Measurements from ENCODE around the gene PLCB4. TPM values are rescaled to one million over a fixed set of nuclear protein-coding genes. Genes with fewer than 3 reads are reported as not detected.
A peak's percentile ranks its signal among the peaks of the same experiment; 100 is the strongest.

The PLCB4 gene
- total RNA-seq, 1 experiment from 2014 or later: 10.1 TPM

GRCh38 chr20:9068233-9068801, 570 bp upstream of the PLCB4 start:
- Histone ChIP-seq H3K23ac (ENCODE audit: insufficient read length, low read depth, low read length) (no peak overlapping the region), H3K4me1 (ENCODE audit: insufficient read depth, low read length) (peaks cover 5% of the 10 kb centered on the region; the same call in 1 of the 2 replicates), H4K8ac (replicated peaks; ENCODE audit: insufficient read length, low read depth, low read length) (no peak overlapping the region), H3K27ac (ENCODE audit: insufficient read length, low read depth, low read length) (no peak overlapping the region), H3K23me2 (ENCODE audit: insufficient read length, low read depth, low read length, poor library complexity, severe bottlenecking) (peaks cover 14% of the 10 kb centered on the region), H2AFZ (ENCODE audit: low read length) (no peak overlapping the region), H3K27me3 (ENCODE audit: insufficient read depth, low read length) (no peaks in the 10 kb centered on the region), H2BK15ac (ENCODE audit: low read depth, low read length) (no peak overlapping the region), H3K4ac (ENCODE audit: low read depth, low read length) (no peak overlapping the region; the same call in 1 of the 2 replicates), H2BK12ac (ENCODE audit: insufficient read length, low read depth, low read length) (no peak overlapping the region), H4K91ac (ENCODE audit: insufficient read length, low read depth, low read length) (no peak overlapping the region), H4K20me1 (ENCODE audit: control insufficient read depth, insufficient read depth, insufficient read length) (no peaks in the 10 kb centered on the region), H2BK20ac (ENCODE audit: low read depth, low read length, poor library complexity, severe bottlenecking) (no peak overlapping the region), H3T11ph (ENCODE audit: low read length) (no peak overlapping the region), H4K5ac (ENCODE audit: insufficient read length, low read depth, low read length) (no peak overlapping the region), H3K9me3 (ENCODE audit: control insufficient read depth, low read depth, low read length) (no peaks in the 10 kb centered on the region), H3K79me2 (ENCODE audit: insufficient read depth, low read length) (no peaks in the 10 kb centered on the region), H2BK5ac (ENCODE audit: insufficient read length, low read length) (no peak overlapping the region), H3K9ac (ENCODE audit: extremely low read depth, insufficient read length, low read length) (no peak overlapping the region), H3K79me1 (ENCODE audit: insufficient read depth, low read depth, low read length, poor library complexity, severe bottlenecking) (no peaks in the 10 kb centered on the region), H2BK120ac (ENCODE audit: low read depth, low read length, poor library complexity, severe bottlenecking) (no peak overlapping the region), H3K18ac (ENCODE audit: insufficient read length, low read depth, low read length) (peak overlapping the region; percentile 36), H3K56ac (ENCODE audit: insufficient read length, low read depth, low read length) (no peak overlapping the region), H2AK5ac (ENCODE audit: insufficient read length, low read length) (no peak overlapping the region), H3K4me2 (ENCODE audit: insufficient read depth, insufficient read length, low read length) (peak overlapping the region; percentile 66), H3K14ac (ENCODE audit: insufficient read depth, low read length) (peak overlapping the region; percentile 79)
- Mint-ChIP-seq H3K27me3 (ENCODE audit: low read depth) (no peaks in the 10 kb centered on the region; the same call in 1 of the 2 replicates), H3K27ac (peak overlapping the region in 1 of 3 experiments; percentile 96; a peak in 2 of 7 replicates), H3K4me1 (peaks cover 39 to 44% of the 10 kb centered on the region in 2 experiments), H3K36me3 (ENCODE audit: insufficient read depth in 1 of 3, low read depth in 3 of 3) (no peaks in the 10 kb centered on the region; a peak in 1 of 7 replicates), H3K9me3 (no peaks in the 10 kb centered on the region), H3K4me3 (peak overlapping the region; percentile 75 to 88)
- WGBS (ENCODE audit: extremely low coverage, insufficient read length, low lambda C conversion rate): no CpG with 5 or more reads among the region's 57 CpGs
- peak; percentile 69 for DNase-seq
- TF ChIP-seq CTCF (conservative IDR thresholded peaks at IDR 0.05): no peak
